Gastroesophageal sphincter (tissue), 4 donors: ENCODE measurements around the gene TARS3. TPM values are rescaled to one million over a fixed set of nuclear protein-coding genes. Genes with fewer than 3 reads are reported as not detected.

Source experiments
- ATAC-seq: fragments of 150-250 bp; one replicate; pipeline ENCODE4 v1.9.1; 2016; ENCODE audit warnings: mild to moderate bottlenecking, moderate library complexity
- H3K27ac ChIP-seq, 4 donors: fragments of 200-600 bp; sonication (generic) in 3 of 4; 1 replicate in 3 of 4; 2 replicates in 1 of 4; pipeline ENCODE4 v1.5.1; 2016 to 2019
- H3K27me3 ChIP-seq: fragments of 200-600 bp; sonication (generic); one replicate; pipeline ENCODE4 v1.5.1; 2019
- H3K36me3 ChIP-seq, 2 donors: fragments of 200-600 bp; sonication (generic); one replicate each; pipeline ENCODE4 v1.5.1; 2019; ENCODE audit warnings: control low read depth in 1 of 2
- H3K4me1 ChIP-seq, 3 donors: fragments of 200-600 bp; sonication (generic); 1 replicate in 2 of 3; 2 replicates in 1 of 3; pipeline ENCODE4 v1.5.1; 2016 to 2019; ENCODE audit warnings: control low read depth in 2 of 3
- H3K4me3 ChIP-seq, 2 donors: fragments of 200-600 bp; sonication (generic); one replicate each; pipeline ENCODE4 v1.5.1; 2019; ENCODE audit warnings: mild to moderate bottlenecking in 1 of 2, moderate library complexity in 1 of 2
- H3K9me3 ChIP-seq, 3 donors: fragments of 200-600 bp; sonication (generic); one replicate each; pipeline ENCODE4 v1.5.1; 2017 to 2019; ENCODE audit warnings: control low read depth in 2 of 3
- EP300 ChIP-seq: sonication (generic); formaldehyde crosslinking; IDR thresholded peaks from one replicate; pipeline ENCODE4 v1.6.1; 2017; ENCODE audit warnings: antibody characterized with exemption, mild to moderate bottlenecking
- POLR2A ChIP-seq, 2 donors: fragments of 450-650 bp; IDR thresholded peaks; one replicate each; pipeline ENCODE4 v1.6.1; 2017; ENCODE audit warnings: antibody characterized with exemption in 2 of 2, mild to moderate bottlenecking in 2 of 2, moderate library complexity in 1 of 2
- POLR2AphosphoS5 ChIP-seq: sonication (generic); formaldehyde crosslinking; IDR thresholded peaks from one replicate; pipeline ENCODE4 v1.6.1; 2017; ENCODE audit warnings: antibody characterized with exemption
- WGBS, 2 donors: methylation state at CpG; one replicate each; pipeline ENCODE4 v1.1.5; 2018; ENCODE audit warnings: low coverage in 1 of 2; 5-methylcytosine and 5-hydroxymethylcytosine counted together
- total RNA-seq, 4 donors: library from RNA; depleted of rRNA; stranded (reverse); fragments of >200 nt; gene quantifications; one replicate each; pipeline ENCODE4 v1.1.0, GENCODE V29; 2016
- TF ChIP-seq, protein P1 (sequence below), 4 experiments: fragments of 200-600 bp in 2 of 4; fragments of 450-650 bp in 2 of 4; sonication (generic) in 1 of 4; IDR thresholded peaks; one replicate each; pipeline ENCODE4 v1.5.1; 2017 to 2019; ENCODE audit warnings: antibody characterized with exemption in 4 of 4, mild to moderate bottlenecking in 2 of 4, moderate library complexity in 2 of 4

TARS3 gene
- total RNA-seq, 4 donors from 2014 or later = 19.2 to 49.0 (median 26.7) TPM

DNA sequence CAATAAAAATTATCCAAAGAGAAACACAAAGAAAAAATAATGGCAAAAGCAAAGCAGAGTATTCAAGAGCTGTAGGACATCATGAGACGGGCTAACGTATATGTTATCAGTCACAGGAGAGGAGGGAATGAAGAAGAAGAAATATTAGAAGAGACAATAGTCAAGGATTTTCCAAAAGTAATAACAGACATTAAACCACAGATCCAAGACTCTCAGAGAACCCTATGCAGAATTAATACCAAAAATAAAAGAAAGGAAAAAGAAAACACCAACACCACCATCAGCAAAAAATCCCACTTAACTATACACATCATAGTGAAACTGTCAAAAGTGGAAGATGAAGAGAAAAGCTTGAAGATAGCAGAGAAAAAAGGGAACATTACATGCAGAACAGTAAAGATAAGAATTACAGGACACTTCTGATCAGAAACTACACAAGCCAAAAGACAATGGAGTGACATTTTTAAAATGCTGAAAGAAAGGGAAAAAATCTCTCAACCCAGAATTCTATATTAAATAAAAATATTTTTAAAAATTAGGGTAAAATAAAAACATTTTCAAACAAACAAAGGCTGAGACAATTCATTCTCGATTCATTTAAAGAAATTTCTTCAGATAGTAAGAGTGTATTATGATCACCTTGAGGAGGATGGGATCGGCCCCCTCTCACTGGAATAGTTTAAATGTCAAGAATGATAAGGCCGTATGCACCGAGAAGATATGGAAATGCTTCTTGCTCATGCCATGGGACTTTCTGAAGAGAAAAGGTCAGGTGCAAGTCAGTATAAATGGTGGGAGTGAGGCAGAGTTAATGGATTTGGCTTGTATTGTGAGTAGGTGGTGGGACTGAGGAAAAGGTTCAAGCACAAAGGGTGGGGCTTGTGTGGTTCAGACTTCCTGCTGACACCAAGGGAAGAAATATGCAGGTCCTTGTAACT, 100.6 kb downstream of the TARS3 start:
- peaks cover 0 to 7% (median 0%) of the 10 kb centered on the region in 3 donors for H3K9me3 ChIP-seq
- H3K27ac ChIP-seq = no peak overlapping the region
- 93 to 98% methylated on average over 6 of the region's 6 CpGs for WGBS, 2 donors
- peaks cover 0 to 14% (median 0%) of the 10 kb centered on the region in 3 donors for H3K4me1 ChIP-seq
- H3K27me3 ChIP-seq = no peaks in the 10 kb centered on the region
- no peak overlapping the region for H3K4me3 ChIP-seq
- no peak for ATAC-seq
- TF ChIP-seq, protein P1, sequence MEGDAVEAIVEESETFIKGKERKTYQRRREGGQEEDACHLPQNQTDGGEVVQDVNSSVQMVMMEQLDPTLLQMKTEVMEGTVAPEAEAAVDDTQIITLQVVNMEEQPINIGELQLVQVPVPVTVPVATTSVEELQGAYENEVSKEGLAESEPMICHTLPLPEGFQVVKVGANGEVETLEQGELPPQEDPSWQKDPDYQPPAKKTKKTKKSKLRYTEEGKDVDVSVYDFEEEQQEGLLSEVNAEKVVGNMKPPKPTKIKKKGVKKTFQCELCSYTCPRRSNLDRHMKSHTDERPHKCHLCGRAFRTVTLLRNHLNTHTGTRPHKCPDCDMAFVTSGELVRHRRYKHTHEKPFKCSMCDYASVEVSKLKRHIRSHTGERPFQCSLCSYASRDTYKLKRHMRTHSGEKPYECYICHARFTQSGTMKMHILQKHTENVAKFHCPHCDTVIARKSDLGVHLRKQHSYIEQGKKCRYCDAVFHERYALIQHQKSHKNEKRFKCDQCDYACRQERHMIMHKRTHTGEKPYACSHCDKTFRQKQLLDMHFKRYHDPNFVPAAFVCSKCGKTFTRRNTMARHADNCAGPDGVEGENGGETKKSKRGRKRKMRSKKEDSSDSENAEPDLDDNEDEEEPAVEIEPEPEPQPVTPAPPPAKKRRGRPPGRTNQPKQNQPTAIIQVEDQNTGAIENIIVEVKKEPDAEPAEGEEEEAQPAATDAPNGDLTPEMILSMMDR (IDR thresholded peaks at IDR 0.05) = no peak
- TF ChIP-seq EP300 (no peak), POLR2A (IDR thresholded peaks at IDR 0.05) (no peak), POLR2AphosphoS5 (no peak)
- peaks cover 0 to 9% of the 10 kb centered on the region in 2 donors for H3K36me3 ChIP-seq

DNA sequence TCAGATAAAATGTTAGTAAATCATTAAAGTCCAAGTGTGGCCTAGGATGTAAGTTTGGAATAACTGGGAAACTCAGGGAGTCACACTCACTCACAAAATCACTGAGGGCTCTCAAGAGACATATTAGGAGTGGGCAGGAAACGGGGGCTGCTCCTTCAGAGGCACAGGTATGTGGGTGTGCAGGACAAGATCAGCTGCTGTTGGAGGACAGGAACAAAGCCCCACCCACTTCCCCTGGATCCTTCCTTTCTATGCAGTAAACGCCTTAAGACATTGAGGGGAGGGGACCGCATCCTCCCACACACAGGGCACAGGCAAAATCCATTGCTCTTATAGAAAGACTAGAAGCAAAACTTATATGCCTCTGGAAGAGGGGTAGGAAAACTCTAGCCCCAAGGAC, 102.3 kb downstream of the TARS3 start:
- 14 to 40% methylated on average over 1 of the region's 3 CpGs for WGBS, 2 donors
- Histone ChIP-seq H3K36me3 (peaks cover 0 to 9% of the 10 kb centered on the region in 2 donors), H3K27me3 (no peaks in the 10 kb centered on the region)

DNA sequence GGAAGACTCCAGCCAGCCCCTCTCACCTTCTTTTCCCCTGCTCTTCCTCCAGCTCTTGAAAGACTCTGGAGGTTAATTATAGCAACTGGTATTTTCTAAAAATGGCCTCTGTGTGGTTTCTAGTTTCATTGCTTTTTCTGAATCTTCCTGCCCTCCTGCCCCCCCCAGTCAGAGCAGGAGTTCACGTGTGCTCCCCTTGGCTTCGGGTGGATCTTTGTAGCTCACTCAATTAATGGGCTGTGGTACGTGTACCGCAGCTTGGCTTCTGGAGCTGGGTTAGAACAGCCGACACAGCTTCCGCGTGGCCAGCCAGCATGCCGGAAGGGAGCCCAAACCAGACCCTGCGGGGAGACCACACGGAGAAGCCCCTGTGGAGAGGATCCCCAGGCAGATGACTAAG, 103.6 kb downstream of the TARS3 start:
- 20 to 38% methylated on average over 2 of the region's 10 CpGs for WGBS, 2 donors
- H3K27ac ChIP-seq = peak overlapping the region in 3 of 4 donors; percentile 45 to 65 (median 64)

More for the DNA sequence above, 102.3 kb downstream of the TARS3 start:
- TF ChIP-seq POLR2AphosphoS5 = no peak
- no peak for TF ChIP-seq POLR2A (IDR thresholded peaks at IDR 0.05)
- TF ChIP-seq, protein P1 (IDR thresholded peaks at IDR 0.05) = no peak
- no peak for TF ChIP-seq EP300
- Histone ChIP-seq H3K9me3 (peaks cover 0 to 7% (median 0%) of the 10 kb centered on the region in 3 donors), H3K27ac (peak overlapping the region in 1 of 4 donors; percentile 65), H3K4me1 (peaks cover 0 to 14% (median 0%) of the 10 kb centered on the region in 3 donors), H3K4me3 (no peak overlapping the region)
- ATAC-seq = no peak

DNA sequence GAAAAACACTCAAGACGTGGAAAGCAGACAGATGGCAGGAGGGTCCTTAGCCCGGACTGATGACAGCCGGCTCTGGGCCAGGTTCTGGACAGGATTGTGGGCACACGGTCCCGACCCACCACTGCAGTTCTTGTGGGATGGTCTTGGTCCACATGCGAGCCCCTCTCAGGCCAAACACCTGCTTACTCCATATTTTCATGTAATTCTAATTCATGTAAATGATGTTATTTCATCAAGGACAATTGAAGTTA, 104.7 kb downstream of the TARS3 start:
- Histone ChIP-seq H3K4me1 (peaks cover 0 to 36% (median 9%) of the 10 kb centered on the region in 3 donors), H3K4me3 (no peak overlapping the region), H3K27ac (no peak overlapping the region), H3K36me3 (peaks cover 0 to 9% of the 10 kb centered on the region in 2 donors), H3K27me3 (no peaks in the 10 kb centered on the region), H3K9me3 (peaks cover 0 to 7% (median 0%) of the 10 kb centered on the region in 3 donors)
- 90 to 93% methylated on average over 3 to 5 of the region's 6 CpGs for WGBS, 2 donors
- ATAC-seq = no peak
- TF ChIP-seq EP300 = no peak
- TF ChIP-seq, protein P1 (IDR thresholded peaks at IDR 0.05) = no peak
- TF ChIP-seq POLR2A (IDR thresholded peaks at IDR 0.05) = no peak
- TF ChIP-seq POLR2AphosphoS5 = no peak

More for the DNA sequence above, 103.6 kb downstream of the TARS3 start:
- no peak for ATAC-seq
- Histone ChIP-seq H3K9me3 (peaks cover 0 to 7% (median 0%) of the 10 kb centered on the region in 3 donors), H3K36me3 (peaks cover 0 to 9% of the 10 kb centered on the region in 2 donors), H3K4me3 (no peak overlapping the region), H3K4me1 (peaks cover 0 to 25% (median 6%) of the 10 kb centered on the region in 3 donors), H3K27me3 (no peaks in the 10 kb centered on the region)
- TF ChIP-seq, protein P1 (IDR thresholded peaks at IDR 0.05) = no peak
- TF ChIP-seq POLR2AphosphoS5 (no peak), EP300 (no peak), POLR2A (IDR thresholded peaks at IDR 0.05) (no peak)
